ENCODE data around the gene GPS2.

DNA sequence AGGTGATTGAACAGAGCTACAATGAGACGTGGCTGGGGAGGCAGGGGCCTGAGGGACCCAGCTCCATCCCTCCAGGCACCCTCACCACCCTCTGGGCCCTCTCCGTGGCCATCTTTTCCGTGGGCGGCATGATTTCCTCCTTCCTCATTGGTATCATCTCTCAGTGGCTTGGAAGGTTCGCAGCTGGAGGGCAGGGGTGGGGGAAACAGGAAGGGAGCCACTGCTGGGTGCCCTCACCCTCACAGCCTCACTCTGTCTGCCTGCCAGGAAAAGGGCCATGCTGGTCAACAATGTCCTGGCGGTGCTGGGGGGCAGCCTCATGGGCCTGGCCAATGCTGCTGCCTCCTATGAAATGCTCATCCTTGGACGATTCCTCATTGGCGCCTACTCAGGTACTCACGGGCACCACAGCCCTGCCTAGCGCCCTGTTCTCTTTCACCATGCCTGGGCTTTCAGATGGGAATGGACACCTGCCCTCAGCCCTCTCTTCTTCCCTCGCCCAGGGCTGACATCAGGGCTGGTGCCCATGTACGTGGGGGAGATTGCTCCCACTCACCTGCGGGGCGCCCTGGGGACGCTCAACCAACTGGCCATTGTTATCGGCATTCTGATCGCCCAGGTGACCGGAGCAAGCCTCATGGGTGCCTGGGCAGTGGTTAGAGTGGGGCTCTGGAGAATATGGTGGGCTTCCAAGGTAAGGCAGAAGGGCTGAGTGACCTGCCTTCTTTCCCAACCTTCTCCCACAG, 31.5 kb downstream of the GPS2 start:
- TF ChIP-seq, protein P1, sequence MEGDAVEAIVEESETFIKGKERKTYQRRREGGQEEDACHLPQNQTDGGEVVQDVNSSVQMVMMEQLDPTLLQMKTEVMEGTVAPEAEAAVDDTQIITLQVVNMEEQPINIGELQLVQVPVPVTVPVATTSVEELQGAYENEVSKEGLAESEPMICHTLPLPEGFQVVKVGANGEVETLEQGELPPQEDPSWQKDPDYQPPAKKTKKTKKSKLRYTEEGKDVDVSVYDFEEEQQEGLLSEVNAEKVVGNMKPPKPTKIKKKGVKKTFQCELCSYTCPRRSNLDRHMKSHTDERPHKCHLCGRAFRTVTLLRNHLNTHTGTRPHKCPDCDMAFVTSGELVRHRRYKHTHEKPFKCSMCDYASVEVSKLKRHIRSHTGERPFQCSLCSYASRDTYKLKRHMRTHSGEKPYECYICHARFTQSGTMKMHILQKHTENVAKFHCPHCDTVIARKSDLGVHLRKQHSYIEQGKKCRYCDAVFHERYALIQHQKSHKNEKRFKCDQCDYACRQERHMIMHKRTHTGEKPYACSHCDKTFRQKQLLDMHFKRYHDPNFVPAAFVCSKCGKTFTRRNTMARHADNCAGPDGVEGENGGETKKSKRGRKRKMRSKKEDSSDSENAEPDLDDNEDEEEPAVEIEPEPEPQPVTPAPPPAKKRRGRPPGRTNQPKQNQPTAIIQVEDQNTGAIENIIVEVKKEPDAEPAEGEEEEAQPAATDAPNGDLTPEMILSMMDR (conservative IDR thresholded peaks at IDR 0.05 in 1 of 2, IDR thresholded peaks at IDR 0.05 in 1 of 2; ENCODE audit: low read depth in 1 of 2, low read length in 2 of 2): no peak
- TF ChIP-seq EZH2 (IDR thresholded peaks at IDR 0.05; ENCODE audit: low read length, missing control alignments): no peak
